CD4-positive, alpha-beta T cell treated with Interferon gamma for 1 hour (primary cell): Measurements from ENCODE around the gene CD300LG.
"Not testable (repeated sequence)": the region's sequence is repeated elsewhere in the genome, so short reads cannot be mapped to it uniquely, and the experiment has no call there.

Experiments used
- DNase-seq: peaks from one replicate; pipeline ENCODE4 v3.0.0-alpha.2; 2020

CD300LG gene, protein sequence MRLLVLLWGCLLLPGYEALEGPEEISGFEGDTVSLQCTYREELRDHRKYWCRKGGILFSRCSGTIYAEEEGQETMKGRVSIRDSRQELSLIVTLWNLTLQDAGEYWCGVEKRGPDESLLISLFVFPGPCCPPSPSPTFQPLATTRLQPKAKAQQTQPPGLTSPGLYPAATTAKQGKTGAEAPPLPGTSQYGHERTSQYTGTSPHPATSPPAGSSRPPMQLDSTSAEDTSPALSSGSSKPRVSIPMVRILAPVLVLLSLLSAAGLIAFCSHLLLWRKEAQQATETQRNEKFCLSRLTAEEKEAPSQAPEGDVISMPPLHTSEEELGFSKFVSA

DNA sequence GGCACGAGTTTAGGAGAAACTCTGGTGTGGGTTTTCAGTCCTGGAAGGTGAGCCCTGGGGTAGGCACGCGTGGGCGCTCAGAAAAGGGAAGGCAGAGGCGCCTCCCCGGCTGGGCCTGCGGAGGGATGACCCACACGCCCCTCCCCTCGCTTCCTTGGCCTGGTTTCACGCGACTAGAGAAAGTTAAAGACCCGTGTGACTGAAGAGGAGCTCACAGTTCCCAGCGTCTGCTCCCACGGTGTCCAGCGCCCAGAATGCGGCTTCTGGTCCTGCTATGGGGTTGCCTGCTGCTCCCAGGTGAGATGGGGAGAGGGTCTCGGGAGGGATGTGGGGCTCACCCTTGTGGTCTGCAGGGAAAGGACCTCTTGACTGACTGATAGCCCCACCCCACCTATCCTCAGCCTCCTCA is at the start of gene CD300LG:
Gene CD300LG, plus strand, starts transcription at position 214 of the 409 bp plus-strand sequence. Its CDS starts 41 bp downstream, at position 255.
- DNase-seq, result no peak

DNA sequence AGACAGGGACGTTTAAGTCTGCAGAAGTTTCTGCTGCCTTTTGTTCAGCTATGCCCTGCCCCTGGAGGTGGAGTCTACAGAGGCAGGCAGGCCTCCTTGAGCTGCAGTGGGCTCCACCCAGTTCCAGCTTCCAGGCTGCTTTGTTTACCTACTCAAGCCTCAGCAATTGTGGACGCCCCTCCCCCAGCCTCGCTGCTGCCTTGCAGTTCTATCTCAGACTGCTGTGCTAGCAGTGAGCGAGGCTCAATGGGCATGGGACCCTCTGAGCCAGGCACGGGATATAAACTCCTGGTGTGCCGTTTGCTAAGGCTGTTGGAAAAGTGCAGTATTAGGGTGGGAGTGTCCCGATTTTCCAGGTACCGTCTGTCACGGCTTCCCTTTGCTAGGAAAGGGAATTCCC is 49.0 kb upstream of the CD300LG start:
- not testable (repeated sequence) for DNase-seq

DNA sequence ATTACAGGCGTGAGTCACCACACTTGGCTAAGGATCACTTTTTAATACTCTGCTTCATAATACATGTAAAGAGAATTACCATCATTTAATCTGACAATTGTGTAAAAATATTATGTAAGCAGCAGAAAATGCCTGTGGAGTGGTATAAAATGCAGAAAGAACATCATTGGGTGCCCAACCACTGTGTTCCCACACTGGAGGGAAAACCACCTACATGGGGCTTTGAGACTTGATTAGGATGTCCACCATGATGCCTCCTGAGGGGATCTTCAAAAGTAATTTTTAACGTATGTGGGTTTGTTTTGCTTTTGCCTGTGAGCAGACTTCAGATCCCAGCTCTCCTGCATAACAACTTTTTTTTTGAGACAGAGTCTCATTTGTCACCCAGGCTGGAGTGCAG is 47.9 kb upstream of the CD300LG start:
- no peak for DNase-seq

DNA sequence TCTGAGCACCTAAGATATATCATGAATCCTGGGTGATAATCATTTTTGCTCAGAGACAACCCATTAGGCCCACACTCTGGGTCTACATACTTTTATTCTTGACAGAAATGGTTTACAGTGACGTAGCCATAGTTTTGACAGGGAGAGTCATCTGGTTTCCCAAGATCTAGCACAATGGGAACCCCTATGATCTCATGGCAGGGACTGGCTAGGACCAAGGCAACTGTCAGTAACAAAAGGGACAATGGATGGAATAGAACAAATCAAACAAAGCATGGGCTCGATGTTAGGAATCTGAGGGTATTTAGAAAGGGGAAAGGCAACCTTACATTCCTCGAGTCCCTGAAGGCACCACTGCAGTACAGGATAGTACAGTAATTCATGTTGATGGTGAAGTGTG is 46.2 kb upstream of the CD300LG start:
- no peak for DNase-seq

GRCh38 chr17:43801844-43802243 is 45.1 kb upstream of the CD300LG start:
- DNase-seq, result no peak

- DNase-seq, result no peak
Measured at GRCh38 chr17:43803758-43804157, 43.2 kb upstream of the CD300LG start.

DNA sequence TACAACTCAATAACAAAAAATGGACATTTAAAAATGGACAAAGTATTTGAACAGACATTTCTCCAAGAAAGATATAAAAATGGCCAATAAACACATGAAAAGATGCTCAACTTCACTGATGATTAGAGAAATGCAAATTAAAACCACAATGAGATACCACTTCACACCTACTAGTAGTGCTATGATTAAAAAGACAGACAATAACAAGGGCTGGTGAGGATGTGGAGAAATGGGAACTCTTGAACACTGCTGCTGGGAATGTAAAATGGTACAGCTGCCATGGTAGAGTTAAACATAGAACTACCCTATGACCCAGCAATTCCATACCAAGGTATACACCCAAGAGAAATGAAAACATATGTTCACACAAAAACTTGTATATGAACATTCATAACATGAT is 41.9 kb upstream of the CD300LG start:
- DNase-seq, result no peak

DNA sequence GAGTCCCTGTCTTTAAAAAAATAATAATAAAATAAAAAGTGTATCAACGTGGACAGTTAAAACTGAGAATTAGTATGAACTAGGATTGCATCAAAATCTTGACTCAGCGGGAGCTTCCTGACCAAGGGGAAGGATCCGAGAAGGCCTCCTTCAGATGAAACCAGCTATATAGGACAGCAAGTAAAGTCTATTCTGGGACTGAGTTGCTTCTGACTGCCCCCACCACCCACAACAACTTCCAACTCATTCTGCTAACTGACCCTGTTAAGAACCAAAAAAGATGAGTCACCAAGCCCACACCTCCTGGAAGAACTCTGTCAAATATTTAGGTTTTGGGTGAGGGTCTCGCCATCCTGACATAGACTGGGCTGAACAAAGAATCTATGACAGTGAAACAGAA is 38.9 kb upstream of the CD300LG start:
- DNase-seq, result no peak

GRCh38 chr17:43809121-43809520 is 37.9 kb upstream of the CD300LG start:
- DNase-seq, result no peak

- no peak for DNase-seq
Measured at GRCh38 chr17:43810226-43810715, 36.7 kb upstream of the CD300LG start.

GRCh38 chr17:43810823-43811222 is 36.2 kb upstream of the CD300LG start:
- no peak for DNase-seq

DNA sequence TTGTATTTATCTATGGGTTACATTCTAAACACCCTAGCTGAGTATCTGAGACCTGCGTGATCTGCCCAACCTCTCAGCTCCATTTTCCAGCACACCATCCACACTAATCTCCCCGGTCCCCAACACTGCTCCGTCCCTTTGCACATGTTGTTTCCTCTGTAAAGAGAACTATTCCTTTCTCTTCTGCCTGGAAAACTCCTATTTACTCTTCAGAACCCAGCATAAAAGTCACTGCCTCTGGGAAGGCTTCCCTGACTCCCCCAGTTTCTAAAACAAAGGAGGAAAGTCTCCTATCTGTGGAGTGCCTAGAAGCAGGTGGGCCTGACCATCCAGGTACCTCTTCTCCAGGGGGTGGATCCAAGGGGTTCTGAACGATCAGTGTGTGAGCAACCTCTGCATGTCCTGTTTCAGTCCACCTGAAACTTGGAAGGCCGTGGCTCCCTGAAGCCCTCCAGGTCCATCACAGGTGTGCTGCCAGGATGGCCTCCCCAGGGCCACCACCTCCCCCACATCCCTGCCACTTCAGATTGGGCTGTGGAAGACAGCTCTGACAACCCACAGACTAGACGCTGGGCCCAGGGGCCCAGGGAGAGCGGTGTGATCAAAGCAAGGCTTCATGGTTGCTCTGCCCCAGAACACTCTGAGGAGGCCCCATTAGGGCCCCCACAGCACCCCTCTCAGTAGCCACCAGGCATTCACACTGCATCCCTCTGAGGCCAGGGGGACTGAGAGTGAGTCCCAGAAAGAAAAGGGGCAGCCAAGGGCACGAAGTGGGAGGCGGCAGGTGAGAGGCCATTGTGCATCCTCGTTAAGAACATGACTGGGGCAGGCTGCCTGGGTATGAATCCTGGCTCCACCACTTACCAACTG is 34.3 kb upstream of the CD300LG start:
- no peak for DNase-seq

DNA sequence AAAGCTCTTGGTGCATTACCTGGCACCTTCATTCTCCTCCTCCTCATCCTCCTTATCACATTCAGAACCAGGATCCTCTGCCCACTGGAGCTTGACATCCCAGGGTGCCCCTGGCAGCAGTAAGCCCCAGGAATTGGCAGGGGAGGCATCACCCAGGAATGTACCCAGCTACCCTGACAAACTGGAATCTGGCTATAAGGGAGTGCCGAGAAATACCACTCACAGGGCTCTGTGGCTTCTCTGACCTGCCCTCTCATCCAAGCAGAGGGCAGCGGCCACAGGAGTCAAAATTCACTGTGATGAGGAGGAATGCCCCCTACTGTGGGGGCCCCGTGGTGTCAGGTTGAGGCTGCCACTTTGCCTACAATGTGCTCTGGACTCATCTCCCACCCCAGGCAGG is 33.6 kb upstream of the CD300LG start:
- no peak for DNase-seq

DNA sequence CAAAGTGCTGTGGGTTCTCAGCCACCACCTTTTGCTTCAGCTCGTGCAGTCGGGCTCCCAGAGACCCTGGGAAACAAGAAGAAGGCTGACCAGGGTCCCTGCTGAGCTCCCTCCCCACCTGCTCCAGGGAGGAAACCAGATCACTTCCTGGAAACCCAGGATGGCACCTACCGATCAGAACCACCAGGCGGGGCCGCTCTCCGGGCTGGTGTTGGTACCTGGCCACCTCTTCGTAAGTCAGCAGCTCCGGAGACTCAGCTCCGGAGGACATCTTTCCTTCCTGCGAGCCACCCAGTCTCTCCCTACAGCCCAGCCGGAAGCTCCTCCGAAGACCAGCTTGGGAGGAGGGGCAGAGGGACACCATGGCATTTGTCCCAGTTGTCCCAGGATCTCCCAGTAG is 33.0 kb upstream of the CD300LG start:
- no peak for DNase-seq

DNA sequence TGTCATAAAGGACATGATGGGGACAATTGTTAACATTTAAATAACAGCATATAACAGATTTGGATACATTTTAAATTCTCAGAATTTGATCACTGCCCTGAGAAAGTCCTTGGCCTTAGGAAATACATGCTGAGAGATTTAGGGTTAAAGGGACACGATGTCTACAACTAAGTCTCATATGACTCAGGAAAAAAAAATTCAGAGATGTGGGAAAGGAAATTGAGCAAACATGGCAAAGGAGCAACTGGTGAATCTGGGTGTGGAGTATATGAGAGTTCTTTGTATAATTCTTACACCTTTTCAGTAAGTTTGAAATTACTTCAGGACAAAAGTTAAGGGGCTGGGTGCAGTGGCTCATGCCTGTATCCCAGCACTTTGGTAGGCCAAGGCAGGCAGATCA is 32.3 kb upstream of the CD300LG start:
- no peak for DNase-seq

- DNase-seq, result no peak
Measured at GRCh38 chr17:43816336-43817320, 30.3 kb upstream of the CD300LG start.

- no peak for DNase-seq
Measured at GRCh38 chr17:43817826-43818225, 29.1 kb upstream of the CD300LG start.

GRCh38 chr17:43818966-43819365 is 28.0 kb upstream of the CD300LG start:
- DNase-seq, result no peak

- DNase-seq, result no peak
Measured at GRCh38 chr17:43820759-43821158, 26.2 kb upstream of the CD300LG start.

- DNase-seq, result no peak
Measured at GRCh38 chr17:43822570-43823190, 24.3 kb upstream of the CD300LG start.

DNA sequence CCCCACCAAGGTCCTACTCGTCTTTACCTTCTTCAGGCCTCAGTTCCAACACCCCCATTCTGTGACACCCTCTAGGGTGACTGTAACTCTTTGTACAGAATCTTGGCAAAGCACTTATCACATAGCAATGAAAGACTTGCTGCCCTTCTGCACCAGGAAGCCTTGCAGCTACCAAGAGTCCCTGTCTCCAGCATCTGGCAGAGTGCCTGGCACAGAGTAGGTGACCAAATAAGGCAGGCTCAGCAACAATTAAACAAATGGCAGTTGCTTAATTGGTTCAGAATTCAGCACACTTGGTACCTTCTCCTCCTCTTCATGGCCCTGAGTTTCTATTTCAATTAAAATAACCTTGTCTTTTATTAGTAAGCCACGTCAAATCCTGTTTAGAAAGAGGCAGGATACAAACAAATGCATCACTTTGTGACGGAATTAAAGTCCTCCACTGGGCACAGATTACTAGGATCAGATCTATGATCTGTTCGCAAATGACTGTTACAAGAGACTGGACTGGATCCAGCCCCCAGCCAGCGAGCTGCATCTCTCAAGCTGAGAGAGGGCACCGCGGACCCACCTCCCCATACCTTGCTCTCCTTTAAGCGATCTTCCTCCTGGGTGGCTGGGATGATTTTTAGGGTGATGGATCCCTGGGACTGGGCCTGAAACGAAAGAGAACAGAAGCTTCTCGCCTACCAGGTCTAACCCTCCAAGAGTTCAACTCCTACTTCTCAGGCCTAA is 23.5 kb upstream of the CD300LG start:
- no peak for DNase-seq

DNA sequence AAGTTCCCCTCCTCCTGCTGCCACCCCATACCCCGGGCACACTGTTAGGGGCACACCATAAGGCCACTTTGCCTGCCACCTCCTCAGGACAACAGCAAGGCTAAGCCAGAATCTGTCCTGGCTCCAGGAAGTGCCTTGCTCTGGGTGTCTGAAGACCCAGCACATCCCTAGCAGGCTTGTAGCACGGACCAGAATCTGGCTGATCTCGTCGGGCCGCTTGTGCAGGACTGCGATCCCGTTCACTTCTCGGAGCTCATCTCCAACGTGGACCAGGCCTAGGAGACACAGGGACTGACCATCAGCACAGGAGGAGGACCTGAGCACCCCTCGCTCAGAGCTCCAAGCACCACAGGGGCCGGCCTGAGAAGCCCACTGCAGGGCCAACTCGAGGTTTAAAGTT is 21.4 kb upstream of the CD300LG start:
- DNase-seq, result no peak
